ENCODE data around the gene JMJD8. TPM values are rescaled to one million over a fixed set of nuclear protein-coding genes. Genes with fewer than 3 reads are reported as not detected.

Gene JMJD8
- total and polyA plus RNA-seq, 9 of the 15 experiments (the other 6 are each of a cell fraction or from before 2014, with no cell fraction given): 1.2 to 50.6 (median 29.3) TPM

GRCh38 chr16:684071-684794, at the start of gene JMJD8 (continued):
- peak in 1 of 2 experiments; percentile 39; a peak in 2 of 4 replicates for TF ChIP-seq NRF1 (conservative IDR thresholded peaks at IDR 0.05 in 1 of 2, IDR thresholded peaks at IDR 0.05 in 1 of 2)
- TF ChIP-seq ZNF655 (CRISPR knock-in tag; IDR thresholded peaks at IDR 0.05): no peak
- TF ChIP-seq MAFG (tag; conservative IDR thresholded peaks at IDR 0.05): no peak
- TF ChIP-seq TBP (optimal IDR thresholded peaks at IDR 0.05; ENCODE audit: low read depth, low read length): peak; percentile 79
- TF ChIP-seq RBM22 (IDR thresholded peaks at IDR 0.05; ENCODE audit: low read depth, low read length, poor library complexity, severe bottlenecking): peak; percentile 99
- TF ChIP-seq CCAR2 (IDR thresholded peaks at IDR 0.05; ENCODE audit: low read depth, low read length): no peak
- TF ChIP-seq ZNF507 (tag; conservative IDR thresholded peaks at IDR 0.05): no peak
- peak; percentile 71 for TF ChIP-seq HCFC1 (IDR thresholded peaks at IDR 0.05; ENCODE audit: low read depth, low read length)
- peak; percentile 94 for TF ChIP-seq MXI1 (IDR thresholded peaks at IDR 0.05; ENCODE audit: low read depth, low read length)
- peak; percentile 58 for TF ChIP-seq ETV5 (CRISPR knock-in tag; IDR thresholded peaks at IDR 0.05; ENCODE audit: low read depth)
- 0 out of 2 replicates have a peak, but pooled peaks have one; percentile 2 for TF ChIP-seq TARDBP (IDR thresholded peaks at IDR 0.05)
- no peak for TF ChIP-seq SIRT6 (IDR thresholded peaks at IDR 0.05; ENCODE audit: low read depth, low read length)
- 0 out of 2 replicates have a peak, but pooled peaks have one; percentile 26 for TF ChIP-seq TEAD4 (IDR thresholded peaks at IDR 0.05; ENCODE audit: low read length)
- no peak for TF ChIP-seq TEAD4 (CRISPR knock-in tag; IDR thresholded peaks at IDR 0.05; ENCODE audit: borderline replicate concordance)
- TF ChIP-seq FOXJ2 (tag; IDR thresholded peaks at IDR 0.05): no peak
- peak; percentile 40 to 90; a peak in 3 of 4 replicates for TF ChIP-seq SIN3A (IDR thresholded peaks at IDR 0.05; ENCODE audit: borderline replicate concordance in 2 of 2, control insufficient read depth in 1 of 2, low read depth in 2 of 2, low read length in 2 of 2)
- no peak for TF ChIP-seq ZNF12 (CRISPR knock-in tag; IDR thresholded peaks at IDR 0.05)
- TF ChIP-seq ID3 (CRISPR knock-in tag; IDR thresholded peaks at IDR 0.05): no peak
- TF ChIP-seq ID3 (tag; IDR thresholded peaks at IDR 0.05): peak; percentile 61; the same call in 1 of the 2 replicates
- no peak for TF ChIP-seq ARHGAP35 (IDR thresholded peaks at IDR 0.05; ENCODE audit: partially characterized antibody)
- TF ChIP-seq ELF2 (CRISPR knock-in tag; IDR thresholded peaks at IDR 0.05): peak; percentile 76
- TF ChIP-seq ARNT (IDR thresholded peaks at IDR 0.05): no peak
- peak; percentile 79; the same call in 1 of the 2 replicates for TF ChIP-seq POLR2AphosphoS5 (IDR thresholded peaks at IDR 0.05; ENCODE audit: control insufficient read depth, insufficient read depth, low read depth, low read length)
- TF ChIP-seq ZBED1 (IDR thresholded peaks at IDR 0.05): no peak
- no peak for TF ChIP-seq FOXK1 (CRISPR knock-in tag; IDR thresholded peaks at IDR 0.05; ENCODE audit: borderline replicate concordance)
- TF ChIP-seq GABPA (tag; conservative IDR thresholded peaks at IDR 0.05; ENCODE audit: low read depth): peak; percentile 98
- no peak for TF ChIP-seq SMARCC2 (IDR thresholded peaks at IDR 0.05; ENCODE audit: low read depth)
- no peak for TF ChIP-seq ZNF512 (tag; IDR thresholded peaks at IDR 0.05)

Data from K562 (cell line).